Spleen (tissue), 11 donors: ENCODE measurements around the gene CTDP1. TPM values are rescaled to one million over a fixed set of nuclear protein-coding genes. Genes with fewer than 3 reads are reported as not detected.

ENCODE experiments used
- DNase-seq: peaks from one replicate; pipeline ENCODE4 v3.0.0-alpha.2; 2020
- H3K27ac ChIP-seq, 8 donors: fragments of 200-600 bp; sonication (generic) in 7 of 8; 1 replicate in 4 of 8; 2 replicates in 4 of 8; pipeline versions ENCODE4 v1.5.0 to v1.8.0; 2016 to 2021; ENCODE audit warnings: inconsistent platforms in 4 of 8, mild to moderate bottlenecking in 4 of 8, moderate library complexity in 1 of 8
- H3K27me3 ChIP-seq, 7 donors: fragments of 200-600 bp; sonication (generic) in 6 of 7; replicated peaks in 1 of 7; 1 replicate in 4 of 7; 2 replicates in 3 of 7; pipeline versions ENCODE4 v1.5.0 to v1.8.0; 2016 to 2021; ENCODE audit warnings: inconsistent platforms in 3 of 7, mild to moderate bottlenecking in 1 of 7
- H3K36me3 ChIP-seq, 6 donors: fragments of 200-600 bp; sonication (generic) in 5 of 6; 1 replicate in 4 of 6; 2 replicates in 2 of 6; pipeline versions ENCODE4 v1.5.0 to v1.8.0; 2016 to 2021; ENCODE audit warnings: inconsistent platforms in 2 of 6
- H3K4me1 ChIP-seq, 6 donors: fragments of 200-600 bp; sonication (generic) in 5 of 6; 1 replicate in 3 of 6; 2 replicates in 3 of 6; pipeline versions ENCODE4 v1.5.0 to v1.8.0; 2016 to 2021; ENCODE audit warnings: inconsistent platforms in 3 of 6
- H3K4me3 ChIP-seq, 8 donors: fragments of 200-600 bp; sonication (generic) in 7 of 8; 1 replicate in 4 of 8; 2 replicates in 4 of 8; pipeline versions ENCODE4 v1.5.0 to v1.8.0; 2016 to 2021; ENCODE audit warnings: inconsistent platforms in 4 of 8, mild to moderate bottlenecking in 4 of 8, moderate library complexity in 2 of 8
- H3K9me3 ChIP-seq, 8 donors: fragments of 200-600 bp; sonication (generic) in 7 of 8; 1 replicate in 4 of 8; 2 replicates in 4 of 8; pipeline versions ENCODE4 v1.5.0 to v1.8.0; 2016 to 2021; ENCODE audit warnings: inconsistent platforms in 4 of 8
- CTCF ChIP-seq, 11 experiments: fragments of 200-600 bp in 7 of 11; fragments of 450-650 bp in 4 of 11; sonication (generic) in 4 of 11; IDR thresholded peaks in 8 of 11; conservative IDR thresholded peaks in 3 of 11; 1 replicate in 7 of 11; 2 replicates in 4 of 11; pipeline versions ENCODE4 v1.4.0 to v1.8.0; 2016 to 2021; ENCODE audit warnings: antibody characterized with exemption in 11 of 11, inconsistent platforms in 4 of 11, mild to moderate bottlenecking in 1 of 11
- POLR2A ChIP-seq, 3 donors: fragments of 450-650 bp; IDR thresholded peaks; one replicate each; pipeline ENCODE4 v1.5.1; 2017; ENCODE audit warnings: antibody characterized with exemption in 3 of 3, mild to moderate bottlenecking in 1 of 3
- POLR2AphosphoS5 ChIP-seq, 3 donors: sonication (generic); formaldehyde crosslinking; IDR thresholded peaks; one replicate each; pipeline ENCODE4 v1.5.1; 2017; ENCODE audit warnings: antibody characterized with exemption in 3 of 3
- WGBS, 5 donors: extraction: QIAGEN DNeasy Blood & Tissue Kit in 3 of 5; methylation state at CpG; one replicate each; pipeline versions ENCODE4 v1.1.5 to v1.1.7; 2013 to 2018; 5-methylcytosine and 5-hydroxymethylcytosine counted together
- intact Hi-C: fragments of 100-400 bp; cut with DNase I; formaldehyde crosslinking; loops from one replicate; pipeline ENCODE4 v1.15.0; 2023; ENCODE audit warnings: low total_unique reads
- polyA plus RNA-seq, 3 donors: library from polyadenylated mRNA; stranded (reverse); fragments of 200-250 nt; gene quantifications; one replicate each; pipeline ENCODE4 v1.2.1, GENCODE V29; 2013
- total RNA-seq, 7 donors: library from RNA; depleted of rRNA in 3 of 7; stranded (reverse); fragments of >200 nt in 3 of 7; fragmentation: NEBNext Ultra II Directional in 4 of 7; extraction: Animal tissue kit (Norgen Biotek cat#: 25700) in 4 of 7; gene quantifications; one replicate each; pipeline versions ENCODE4 v1.1.0 to v1.2.1, GENCODE V29; 2016 to 2021
- donor health status: healthy with polysubstance abuse.
- donor health status: DM: no; HTN: no; CAD: no; lungs with moderate emphysema.
- donor health status: DM: no; HTN: no; CAD: no.
- donor health status: Bipolar disorder and iron deficiency.
- donor health status: healthy.
- donor health status: DM: no; HTN: no; CAD: no.
- donor health status: DM: yes; HTN: yes; CAD: no.

The CTDP1 gene
- total and polyA plus RNA-seq, 10 donors = 13.6 to 54.6 (median 28.6) TPM

- Histone ChIP-seq H3K4me3 (no peak overlapping the region), H3K27me3 (peaks cover 0 to 72% (median 9%) of the 10 kb centered on the region in 7 donors), H3K4me1 (no peaks in the 10 kb centered on the region), H3K27ac (no peak overlapping the region), H3K9me3 (peaks cover 0 to 22% (median 13%) of the 10 kb centered on the region in 8 donors), H3K36me3 (no peaks in the 10 kb centered on the region)
- intact Hi-C loops = no loop called here
- 87 to 95% (median 91%) methylated on average over 30 to 31 of the region's 31 CpGs for WGBS, 5 donors
- DNase-seq = peak; percentile 33
- no peak for TF ChIP-seq POLR2AphosphoS5 (IDR thresholded peaks at IDR 0.05)
- no peak for TF ChIP-seq POLR2A (IDR thresholded peaks at IDR 0.05)
- TF ChIP-seq CTCF (IDR thresholded peaks at IDR 0.05 in 8 of 11, conservative IDR thresholded peaks at IDR 0.05 in 3 of 11) = no peak
Observed at GRCh38 chr18:79772865-79773696, 93.5 kb downstream of the CTDP1 start.

GRCh38 chr18:79774111-79774510 is 94.5 kb downstream of the CTDP1 start:
- no peak overlapping the region for H3K4me3 ChIP-seq
- intact Hi-C loops = no loop called here
- no peaks in the 10 kb centered on the region for H3K36me3 ChIP-seq
- H3K27me3 ChIP-seq = peaks cover 0 to 79% (median 9%) of the 10 kb centered on the region in 7 donors
- TF ChIP-seq CTCF (IDR thresholded peaks at IDR 0.05 in 8 of 11, conservative IDR thresholded peaks at IDR 0.05 in 3 of 11) (no peak), POLR2A (IDR thresholded peaks at IDR 0.05) (no peak), POLR2AphosphoS5 (IDR thresholded peaks at IDR 0.05) (no peak)
- H3K9me3 ChIP-seq = peaks cover 0 to 13% (median 5%) of the 10 kb centered on the region in 8 donors
- H3K4me1 ChIP-seq = no peaks in the 10 kb centered on the region
- no peak overlapping the region for H3K27ac ChIP-seq
- WGBS, 5 donors = 74 to 87% (median 75%) methylated on average over 12 to 18 of the region's 18 CpGs
- peak; percentile 43 for DNase-seq

GRCh38 chr18:79775441-79776221 is 96.0 kb downstream of the CTDP1 start:
- 83 to 88% (median 84%) methylated on average over 35 of the region's 35 CpGs for WGBS, 5 donors
- Histone ChIP-seq H3K36me3 (no peaks in the 10 kb centered on the region), H3K27ac (no peak overlapping the region), H3K9me3 (no peaks in the 10 kb centered on the region), H3K4me3 (no peak overlapping the region), H3K27me3 (peaks cover 0 to 76% (median 9%) of the 10 kb centered on the region in 7 donors), H3K4me1 (no peaks in the 10 kb centered on the region)
- no peak for TF ChIP-seq CTCF (IDR thresholded peaks at IDR 0.05 in 8 of 11, conservative IDR thresholded peaks at IDR 0.05 in 3 of 11)
- TF ChIP-seq POLR2AphosphoS5 (IDR thresholded peaks at IDR 0.05) = no peak
- TF ChIP-seq POLR2A (IDR thresholded peaks at IDR 0.05) = no peak
- DNase-seq = peak; percentile 69
- intact Hi-C loops = no loop called here

GRCh38 chr18:79776674-79777073 is 97.1 kb downstream of the CTDP1 start:
- H3K4me3 ChIP-seq = no peak overlapping the region
- WGBS, 5 donors = 62 to 90% (median 81%) methylated on average over 2 of the region's 2 CpGs
- H3K27me3 ChIP-seq = peaks cover 0 to 77% (median 9%) of the 10 kb centered on the region in 7 donors
- no peaks in the 10 kb centered on the region for H3K36me3 ChIP-seq
- no peaks in the 10 kb centered on the region for H3K4me1 ChIP-seq
- TF ChIP-seq POLR2A (IDR thresholded peaks at IDR 0.05) = no peak
- no peak for TF ChIP-seq POLR2AphosphoS5 (IDR thresholded peaks at IDR 0.05)
- TF ChIP-seq CTCF (IDR thresholded peaks at IDR 0.05 in 8 of 11, conservative IDR thresholded peaks at IDR 0.05 in 3 of 11) = no peak
- no peak for DNase-seq
- H3K9me3 ChIP-seq = no peaks in the 10 kb centered on the region
- intact Hi-C loops = no loop called here
- H3K27ac ChIP-seq = no peak overlapping the region
